ENCODE results near the gene ZNF883. TPM values are rescaled to one million over a fixed set of nuclear protein-coding genes. Genes with fewer than 3 reads are reported as not detected.

The ZNF883 gene
- total and polyA plus RNA-seq, 2 of the 8 experiments (the other 6 are each of a cell fraction or from before 2014, with no cell fraction given), result 6.1 to 20.2 TPM

DNA sequence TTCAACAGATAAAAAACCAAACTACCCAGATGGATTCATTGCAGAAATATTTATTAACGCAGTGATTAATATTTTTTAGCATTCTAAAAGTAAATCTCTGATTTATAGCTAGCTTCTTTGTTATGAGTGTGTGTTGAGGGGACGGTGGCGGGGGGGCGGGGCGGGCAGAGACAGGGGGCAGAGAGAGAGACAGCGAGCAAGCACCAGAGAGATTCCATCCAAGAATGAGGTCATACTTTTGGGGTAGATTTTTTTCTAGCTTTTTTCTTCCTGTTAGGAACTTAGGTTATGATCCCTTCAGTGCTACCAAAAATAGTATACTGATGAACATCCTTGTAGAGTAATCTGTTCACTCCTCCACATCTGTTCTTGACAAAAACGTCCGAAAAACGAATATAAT lies 500 bp upstream of the ZNF883 start:
- TF ChIP-seq SUZ12 (IDR thresholded peaks at IDR 0.05; ENCODE audit: low read length) (no peak), BACH1 (IDR thresholded peaks at IDR 0.05; ENCODE audit: low read length) (no peak), BCL11A (IDR thresholded peaks at IDR 0.05; ENCODE audit: low read depth in 2 of 2, low read length in 2 of 2) (no peak), RBBP5 (IDR thresholded peaks at IDR 0.05; ENCODE audit: borderline replicate concordance, low read depth, low read length) (no peak), RAD21 (IDR thresholded peaks at IDR 0.05 in 1 of 2, conservative IDR thresholded peaks at IDR 0.05 in 1 of 2; ENCODE audit: low read depth in 2 of 2, low read length in 2 of 2) (no peak), EGR1 (IDR thresholded peaks at IDR 0.05; ENCODE audit: borderline replicate concordance, low read depth, low read length) (no peak), HDAC2 (IDR thresholded peaks at IDR 0.05; ENCODE audit: borderline replicate concordance in 1 of 2, low read depth in 2 of 2, low read length in 2 of 2) (no peak), EP300 (IDR thresholded peaks at IDR 0.05; ENCODE audit: borderline replicate concordance in 1 of 2, low read depth in 2 of 2, low read length in 2 of 2) (no peak), SIN3A (conservative IDR thresholded peaks at IDR 0.05 in 1 of 2, IDR thresholded peaks at IDR 0.05 in 1 of 2; ENCODE audit: low read depth in 1 of 2, low read length in 2 of 2) (no peak)
- TF ChIP-seq, protein P1, sequence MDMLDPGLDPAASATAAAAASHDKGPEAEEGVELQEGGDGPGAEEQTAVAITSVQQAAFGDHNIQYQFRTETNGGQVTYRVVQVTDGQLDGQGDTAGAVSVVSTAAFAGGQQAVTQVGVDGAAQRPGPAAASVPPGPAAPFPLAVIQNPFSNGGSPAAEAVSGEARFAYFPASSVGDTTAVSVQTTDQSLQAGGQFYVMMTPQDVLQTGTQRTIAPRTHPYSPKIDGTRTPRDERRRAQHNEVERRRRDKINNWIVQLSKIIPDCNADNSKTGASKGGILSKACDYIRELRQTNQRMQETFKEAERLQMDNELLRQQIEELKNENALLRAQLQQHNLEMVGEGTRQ (IDR thresholded peaks at IDR 0.05; ENCODE audit: low read length), result no peak
- Histone ChIP-seq H2AFZ (ENCODE audit: low read length) (peak overlapping the region; percentile 99), H3K79me1 (ENCODE audit: low read depth, low read length) (no peaks in the 10 kb centered on the region), H2BK15ac (ENCODE audit: low read length) (no peak overlapping the region), H3K27ac (ENCODE audit: low read depth, low read length) (no peak overlapping the region), H3K27me3 (replicated peaks in 1 of 4; ENCODE audit: control insufficient read depth in 3 of 4, extremely low read depth in 1 of 4, insufficient read depth in 3 of 4, low read length in 3 of 4) (no peaks in the 10 kb centered on the region), H3K14ac (ENCODE audit: insufficient read length) (no peak overlapping the region), H4K8ac (ENCODE audit: extremely low read depth, insufficient read depth, low read length) (no peak overlapping the region), H3K36me3 (ENCODE audit: control insufficient read depth in 2 of 4, insufficient read depth in 4 of 4, low read length in 3 of 4) (peaks cover 0 to 6% (median 2%) of the 10 kb centered on the region in 4 experiments; a peak in 3 of 8 replicates), H2BK5ac (ENCODE audit: low read depth, low read length) (no peak overlapping the region), H2BK20ac (ENCODE audit: low read length) (no peak overlapping the region), H2BK120ac (replicated peaks; ENCODE audit: low read depth, low read length) (no peak overlapping the region), H2BK12ac (ENCODE audit: low read depth, low read length) (no peak overlapping the region), H3K9me3 (ENCODE audit: insufficient read depth in 2 of 2, low read depth in 1 of 2, low read length in 1 of 2) (peaks cover 0 to 7% of the 10 kb centered on the region in 2 experiments; a peak in 3 of 4 replicates), H3K23me2 (ENCODE audit: low read depth, low read length) (peaks cover 4% of the 10 kb centered on the region; the same call in 1 of the 2 replicates), H4K91ac (replicated peaks; ENCODE audit: insufficient read length, low read length) (no peak overlapping the region), H3K4ac (replicated peaks; ENCODE audit: insufficient read length, low read depth, low read length) (no peak overlapping the region), H3K4me1 (replicated peaks in 1 of 4; ENCODE audit: control insufficient read depth in 3 of 4, insufficient read depth in 4 of 4, low read length in 3 of 4) (peaks cover 0 to 3% (median 0%) of the 10 kb centered on the region in 4 experiments; a peak in 2 of 7 replicates), H4K20me1 (replicated peaks in 1 of 2; ENCODE audit: control insufficient read depth in 1 of 2, insufficient read depth in 2 of 2, low read length in 2 of 2) (no peaks in the 10 kb centered on the region), H3K4me2 (ENCODE audit: insufficient read depth in 1 of 2, low read depth in 2 of 2, low read length in 2 of 2) (peak overlapping the region; percentile 66 to 94; a peak in 3 of 4 replicates), H3K56ac (replicated peaks; ENCODE audit: insufficient read length, low read depth, low read length) (no peak overlapping the region), H3K9ac (replicated peaks in 1 of 4; ENCODE audit: extremely low read depth in 1 of 4, low read depth in 3 of 4, low read length in 3 of 4) (no peak overlapping the region), H3K23ac (ENCODE audit: insufficient read length) (no peak overlapping the region), H3K4me3 (ENCODE audit: extremely low read depth in 1 of 4, insufficient read depth in 2 of 4, low read depth in 3 of 4, low read length in 4 of 4) (peak overlapping the region; percentile 62 to 80 (median 72); a peak in 7 of 8 replicates), H2AK5ac (ENCODE audit: low read depth, low read length) (no peak overlapping the region), H3K18ac (ENCODE audit: extremely low read depth, low read length) (no peak overlapping the region), H4K5ac (ENCODE audit: insufficient read length, low read depth, low read length) (no peak overlapping the region), H3K79me2 (ENCODE audit: control insufficient read depth in 1 of 2, insufficient read depth in 2 of 2, low read length in 2 of 2) (no peaks in the 10 kb centered on the region)
- WGBS, 2 experiments (ENCODE audit: extremely low coverage in 1 of 2, insufficient coverage in 1 of 2, insufficient read length in 1 of 2, insufficient replicate concordance in 2 of 2, low coverage in 1 of 2, low lambda C conversion rate in 2 of 2, missing lambda C conversion rate in 1 of 2), result 65% methylated on average over 5 of the region's 9 CpGs; no CpG with 5 or more reads in 1 of the 2 experiments
- ChIA-PET CTCF (ENCODE audit: partially characterized antibody) (interaction anchor here (2.5 kb wide), 1 partner anchor 36 kb away, joined by 9 read pairs; no protein-coding TSS in a partner anchor), POLR2A (ENCODE audit: partially characterized antibody) (interaction anchor here (0.7 to 0.9 kb wide), 3 partner anchors 8 to 30 kb away, joined by 3 to 4 read pairs (median 3); no protein-coding TSS in a partner anchor)
- FAIRE-seq (no peak), DNase-seq (ENCODE audit: low read depth in 1 of 2, low spot score in 2 of 2) (no peak)
